ENCODE results near the gene MDH1B.
"Not testable (repeated sequence)": the region's sequence is repeated elsewhere in the genome, so short reads cannot be mapped to it uniquely, and the experiment has no call there.

Gene MDH1B

GRCh38 chr2:206765242-206766056, at the start of gene MDH1B, which contains the start of gene FASTKD2:
TSS of gene MDH1B (minus strand) at chr2:206765328. CDS start at chr2:206765271, 57 bp downstream.
TSS of gene FASTKD2 (plus strand) at chr2:206765606. CDS start at chr2:206766694, 1,088 bp downstream.
- DNase-seq = peak; percentile 94

- DNase-seq = no peak
Observed at GRCh38 chr2:206814498-206814897, 49.4 kb upstream of the MDH1B start.

GRCh38 chr2:206812471-206812870, 47.3 kb upstream of the MDH1B start:
- DNase-seq = not testable (repeated sequence)

- not testable (repeated sequence) for DNase-seq
Observed at GRCh38 chr2:206807624-206808023, 42.5 kb upstream of the MDH1B start.

- DNase-seq = no peak
Observed at GRCh38 chr2:206805887-206806607, 40.9 kb upstream of the MDH1B start.

GRCh38 chr2:206804326-206804725, 39.2 kb upstream of the MDH1B start:
- DNase-seq = no peak

- DNase-seq = no peak
Observed at GRCh38 chr2:206802654-206803514, 37.8 kb upstream of the MDH1B start.

GRCh38 chr2:206801418-206802189, 36.5 kb upstream of the MDH1B start:
- DNase-seq = no peak

GRCh38 chr2:206800506-206801417, 35.6 kb upstream of the MDH1B start:
- peak; percentile 87 for DNase-seq

GRCh38 chr2:206799083-206799482, 34.0 kb upstream of the MDH1B start:
- peak; percentile 87 for DNase-seq

GRCh38 chr2:206798000-206798399, 32.9 kb upstream of the MDH1B start:
- peak; percentile 68 for DNase-seq

- DNase-seq = no peak
Observed at GRCh38 chr2:206797376-206797775, 32.2 kb upstream of the MDH1B start.

- DNase-seq = no peak
Observed at GRCh38 chr2:206792645-206793044, 27.5 kb upstream of the MDH1B start.

- no peak for DNase-seq
Observed at GRCh38 chr2:206790311-206790935, 25.3 kb upstream of the MDH1B start.

GRCh38 chr2:206784559-206785353, 19.6 kb upstream of the MDH1B start:
- DNase-seq = no peak

GRCh38 chr2:206783718-206784117, 18.6 kb upstream of the MDH1B start:
- peak; percentile 46 for DNase-seq

GRCh38 chr2:206780671-206781070, 15.5 kb upstream of the MDH1B start:
- no peak for DNase-seq

- no peak for DNase-seq
Observed at GRCh38 chr2:206776432-206776831, 11.3 kb upstream of the MDH1B start.

GRCh38 chr2:206774871-206775270, 9.7 kb upstream of the MDH1B start:
- no peak for DNase-seq

Measured in hematopoietic multipotent progenitor cell treated with erythropoietin and hydrocortisone succinate and interleukin-3 and kit ligand, for 4 days (in vitro differentiated cells).